OCI-LY1 (cell line): ENCODE data around the gene DNAJC30.

Experiments
- EZH2 ChIP-seq: fragments of 200-600 bp; sonication (generic), shearing (Covaris generic); IDR thresholded peaks from 2 replicates; pipeline ENCODE4 v1.8.0; 2017; ENCODE audit warnings: borderline replicate concordance, mixed run types, mild to moderate bottlenecking, antibody characterized with exemption, low read length, moderate library complexity, mixed read lengths
- TF ChIP-seq, protein P1 (sequence below): fragments of 200-600 bp; sonication (generic), shearing (Covaris generic); IDR thresholded peaks from 2 replicates; pipeline ENCODE4 v1.5.1; 2017; ENCODE audit warnings: mild to moderate bottlenecking, antibody characterized with exemption, low read length, moderate library complexity, mixed read lengths

GRCh38 chr7:73650524-73650923 is 32.7 kb downstream of the DNAJC30 start:
- TF ChIP-seq, protein P1, sequence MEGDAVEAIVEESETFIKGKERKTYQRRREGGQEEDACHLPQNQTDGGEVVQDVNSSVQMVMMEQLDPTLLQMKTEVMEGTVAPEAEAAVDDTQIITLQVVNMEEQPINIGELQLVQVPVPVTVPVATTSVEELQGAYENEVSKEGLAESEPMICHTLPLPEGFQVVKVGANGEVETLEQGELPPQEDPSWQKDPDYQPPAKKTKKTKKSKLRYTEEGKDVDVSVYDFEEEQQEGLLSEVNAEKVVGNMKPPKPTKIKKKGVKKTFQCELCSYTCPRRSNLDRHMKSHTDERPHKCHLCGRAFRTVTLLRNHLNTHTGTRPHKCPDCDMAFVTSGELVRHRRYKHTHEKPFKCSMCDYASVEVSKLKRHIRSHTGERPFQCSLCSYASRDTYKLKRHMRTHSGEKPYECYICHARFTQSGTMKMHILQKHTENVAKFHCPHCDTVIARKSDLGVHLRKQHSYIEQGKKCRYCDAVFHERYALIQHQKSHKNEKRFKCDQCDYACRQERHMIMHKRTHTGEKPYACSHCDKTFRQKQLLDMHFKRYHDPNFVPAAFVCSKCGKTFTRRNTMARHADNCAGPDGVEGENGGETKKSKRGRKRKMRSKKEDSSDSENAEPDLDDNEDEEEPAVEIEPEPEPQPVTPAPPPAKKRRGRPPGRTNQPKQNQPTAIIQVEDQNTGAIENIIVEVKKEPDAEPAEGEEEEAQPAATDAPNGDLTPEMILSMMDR: no peak
- no peak for TF ChIP-seq EZH2
